MV-4-11 (cell line): Measurements from ENCODE around the gene GP1BA.
"Not testable (repeated sequence)": the region's sequence is repeated elsewhere in the genome, so short reads cannot be mapped to it uniquely, and the experiment has no call there.

ENCODE experiments used
- DNase-seq: peaks from one replicate; lab custom pipeline; 2025; lab: John Stamatoyannopoulos, UW

The GP1BA gene

GRCh38 chr17:4901648-4902344 is 30.3 kb upstream of the GP1BA start:
- DNase-seq, result peak; percentile 19

GRCh38 chr17:4902540-4902939 is 29.5 kb upstream of the GP1BA start:
- no peak for DNase-seq

- DNase-seq, result peak; percentile 36
Measured at GRCh38 chr17:4903051-4903818, 28.8 kb upstream of the GP1BA start, which contains the start of gene CHRNE. CHRNE (minus strand) TSS chr17:4903098; CDS start chr17:4903063, 35 bp downstream.

- not testable (repeated sequence) for DNase-seq
Measured at GRCh38 chr17:4906642-4907041, 25.4 kb upstream of the GP1BA start.

- no peak for DNase-seq
Measured at GRCh38 chr17:4908301-4908700, 23.8 kb upstream of the GP1BA start.

GRCh38 chr17:4908711-4909496 is 23.2 kb upstream of the GP1BA start:
- DNase-seq, result peak; percentile 88

GRCh38 chr17:4913994-4914393 is 18.1 kb upstream of the GP1BA start:
- no peak for DNase-seq

- DNase-seq, result not testable (repeated sequence)
Measured at GRCh38 chr17:4914551-4914950, 17.5 kb upstream of the GP1BA start.

- DNase-seq, result no peak
Measured at GRCh38 chr17:4919511-4920047, 12.5 kb upstream of the GP1BA start.

- DNase-seq, result peak; percentile 75
Measured at GRCh38 chr17:4920351-4921048, 11.6 kb upstream of the GP1BA start.

- no peak for DNase-seq
Measured at GRCh38 chr17:4921320-4921719, 10.8 kb upstream of the GP1BA start.

- not testable (repeated sequence) for DNase-seq
Measured at GRCh38 chr17:4926577-4927335, 5.3 kb upstream of the GP1BA start.

GRCh38 chr17:4928881-4929280 is 3.2 kb upstream of the GP1BA start:
- DNase-seq, result no peak

- no peak for DNase-seq
Measured at GRCh38 chr17:4932756-4933155, 679 bp downstream of the GP1BA start.

GRCh38 chr17:4933646-4934045 is 1.6 kb downstream of the GP1BA start:
- no peak for DNase-seq

GRCh38 chr17:4934173-4934979 is 2.3 kb downstream of the GP1BA start:
- peak; percentile 70 for DNase-seq

GRCh38 chr17:4935650-4936049 is 3.6 kb downstream of the GP1BA start:
- DNase-seq, result no peak

- DNase-seq, result no peak
Measured at GRCh38 chr17:4936436-4936835, 4.4 kb downstream of the GP1BA start.

- DNase-seq, result no peak
Measured at GRCh38 chr17:4937553-4937952, 5.5 kb downstream of the GP1BA start.

GRCh38 chr17:4938069-4938491 is 6.0 kb downstream of the GP1BA start:
- DNase-seq, result no peak
